Common myeloid progenitor, CD34-positive (primary cell): ENCODE results near the gene CNPPD1.

ENCODE experiments used
- CTCF ChIA-PET: fragments of 350-600 bp; sonication (Branson Sonifier 250); formaldehyde crosslinking; loops from one replicate; lab custom pipeline; 2021; ENCODE audit warnings: antibody characterized with exemption; lab: Charles Lee
- POLR2A ChIA-PET: fragments of 350-600 bp; sonication (Branson Sonifier 250); formaldehyde crosslinking; loops from one replicate; lab custom pipeline; 2021; ENCODE audit warnings: antibody characterized with exemption; lab: Charles Lee
- DNase-seq, 3 donors: peaks; one replicate each; pipeline versions ENCODE4 v3.0.0 to v3.0.0-alpha.2; 2013
- H3K27ac ChIP-seq, 2 experiments: 1 replicate in 1 of 2; 2 replicates in 1 of 2; pipeline ENCODE4 v1.7.0; 2013; ENCODE audit warnings: inconsistent platforms in 2 of 2, low read length in 2 of 2, mild to moderate bottlenecking in 2 of 2, low read depth in 1 of 2, moderate library complexity in 1 of 2; ENCODE audit not compliant: severe bottlenecking in 2 of 2, insufficient read depth in 1 of 2, poor library complexity in 1 of 2
- H3K27me3 ChIP-seq, 5 experiments: replicated peaks in 2 of 5; 1 replicate in 3 of 5; 2 replicates in 2 of 5; pipeline versions ENCODE4 v1.6.1 to v1.7.0; 2013; ENCODE audit warnings: low read length in 4 of 5, mild to moderate bottlenecking in 2 of 5, moderate library complexity in 2 of 5, inconsistent platforms in 1 of 5; ENCODE audit not compliant: insufficient read depth in 5 of 5, control insufficient read depth in 4 of 5
- H3K36me3 ChIP-seq, 4 experiments: 1 replicate in 2 of 4; 2 replicates in 2 of 4; pipeline versions ENCODE4 v1.6.1 to v1.7.0; 2013; ENCODE audit warnings: low read length in 3 of 4, control low read depth in 1 of 4, mild to moderate bottlenecking in 1 of 4; ENCODE audit not compliant: control insufficient read depth in 4 of 4, insufficient read depth in 4 of 4
- H3K4me1 ChIP-seq, 4 experiments: 1 replicate in 3 of 4; 2 replicates in 1 of 4; pipeline versions ENCODE4 v1.6.1 to v1.7.1; 2013; ENCODE audit warnings: low read length in 3 of 4, mild to moderate bottlenecking in 3 of 4, control low read depth in 1 of 4, inconsistent platforms in 1 of 4, moderate library complexity in 1 of 4; ENCODE audit not compliant: control insufficient read depth in 4 of 4, insufficient read depth in 4 of 4; ENCODE audit errors: control extremely low read depth in 1 of 4
- H3K4me3 ChIP-seq, 7 experiments: 1 replicate in 4 of 7; 2 replicates in 3 of 7; pipeline versions ENCODE4 v1.5.1 to v1.7.0; 2013; ENCODE audit warnings: mild to moderate bottlenecking in 7 of 7, low read length in 6 of 7, moderate library complexity in 6 of 7, inconsistent platforms in 2 of 7, low read depth in 2 of 7, control low read depth in 1 of 7; ENCODE audit not compliant: insufficient read depth in 4 of 7, control insufficient read depth in 1 of 7; ENCODE audit errors: extremely low read depth in 1 of 7
- H3K9me3 ChIP-seq, 5 experiments: 1 replicate in 4 of 5; 2 replicates in 1 of 5; pipeline versions ENCODE4 v1.6.1 to v1.7.1; 2013; ENCODE audit warnings: low read length in 4 of 5, mild to moderate bottlenecking in 2 of 5, inconsistent platforms in 1 of 5, low read depth in 1 of 5, moderate library complexity in 1 of 5; ENCODE audit not compliant: control insufficient read depth in 4 of 5, insufficient read depth in 2 of 5; ENCODE audit errors: control extremely low read depth in 1 of 5
- WGBS: methylation state at CpG from one replicate; pipeline ENCODE4 v1.1.5; 2013; ENCODE audit not compliant: insufficient coverage; 5-methylcytosine and 5-hydroxymethylcytosine counted together

Gene CNPPD1

DNA sequence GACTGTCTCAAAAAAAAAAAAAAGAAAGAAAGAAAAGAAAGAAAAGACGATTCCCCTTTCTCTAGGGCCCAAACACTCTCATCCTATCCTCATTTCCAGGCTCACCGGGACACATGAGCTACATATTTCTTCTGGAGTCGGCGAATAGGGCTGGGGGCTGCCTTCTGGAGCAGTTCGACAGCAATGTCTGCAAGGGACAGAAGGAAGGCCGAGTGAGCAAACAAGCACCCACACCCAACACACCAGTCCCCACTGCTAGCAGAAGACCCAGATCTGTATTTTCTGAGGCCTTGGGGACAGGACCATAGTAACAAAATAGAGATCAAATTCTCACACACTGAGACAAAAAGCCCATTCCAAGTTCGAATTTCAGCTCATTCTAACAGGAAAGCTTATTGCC lies 1.2 kb downstream of the CNPPD1 start:
- peaks cover 12 to 42% (median 37%) of the 10 kb centered on the region in 4 experiments for H3K4me1 ChIP-seq
- WGBS, result 100% methylated on average over 4 of the region's 7 CpGs
- H3K4me3 ChIP-seq, result peak overlapping the region in 4 of 7 experiments; percentile 74 to 95 (median 84)
- POLR2A ChIA-PET, result interaction anchor here (1.4 kb wide), 1 partner anchor 70 kb away, joined by 4 read pairs; the partner anchor contains the start of genes GLB1L and STK16
- H3K27ac ChIP-seq, result no peak overlapping the region
- CTCF ChIA-PET, result interaction anchor here (0.9 to 9.4 kb wide), 10 partner anchors 7 to 102 kb away, joined by 3 to 238 read pairs (median 8); partner anchors contain the start of genes ABCB6, NHEJ1 and ZFAND2B
- H3K36me3 ChIP-seq, result peaks cover 12 to 47% (median 31%) of the 10 kb centered on the region in 4 experiments
- H3K27me3 ChIP-seq, result no peaks in the 10 kb centered on the region
- H3K9me3 ChIP-seq, result no peaks in the 10 kb centered on the region
- no peak for DNase-seq

- 100% methylated on average over 4 of the region's 7 CpGs for WGBS
- Histone ChIP-seq H3K9me3 (no peaks in the 10 kb centered on the region), H3K4me1 (peaks cover 12 to 37% (median 34%) of the 10 kb centered on the region in 4 experiments), H3K27me3 (no peaks in the 10 kb centered on the region), H3K27ac (no peak overlapping the region), H3K36me3 (peaks cover 12 to 40% (median 24%) of the 10 kb centered on the region in 4 experiments), H3K4me3 (no peak overlapping the region)
- POLR2A ChIA-PET, result no interaction called here
- no peak for DNase-seq
- CTCF ChIA-PET, result interaction anchor here (0.9 to 9.4 kb wide), 7 partner anchors 8 to 64 kb away, joined by 3 to 238 read pairs (median 10); partner anchors contain the start of genes ABCB6, NHEJ1 and ZFAND2B
Measured at GRCh38 chr2:219174801-219175200, 1.9 kb downstream of the CNPPD1 start.

- peaks cover 9 to 37% (median 23%) of the 10 kb centered on the region in 4 experiments for H3K36me3 ChIP-seq
- no peaks in the 10 kb centered on the region for H3K27me3 ChIP-seq
- CTCF ChIA-PET, result interaction anchor here (0.5 to 9.4 kb wide), 9 partner anchors 9 to 987 kb away, joined by 3 to 238 read pairs (median 3); partner anchors contain the start of genes ABCB6, ANKZF1, ATG9A and NHEJ1
- H3K4me3 ChIP-seq, result no peak overlapping the region
- WGBS, result 100% methylated on average over 3 of the region's 3 CpGs
- POLR2A ChIA-PET, result no interaction called here
- H3K9me3 ChIP-seq, result no peaks in the 10 kb centered on the region
- DNase-seq, result no peak
- peaks cover 10 to 30% (median 28%) of the 10 kb centered on the region in 4 experiments for H3K4me1 ChIP-seq
- no peak overlapping the region for H3K27ac ChIP-seq
Measured at GRCh38 chr2:219174146-219174545, 2.6 kb downstream of the CNPPD1 start.

DNA sequence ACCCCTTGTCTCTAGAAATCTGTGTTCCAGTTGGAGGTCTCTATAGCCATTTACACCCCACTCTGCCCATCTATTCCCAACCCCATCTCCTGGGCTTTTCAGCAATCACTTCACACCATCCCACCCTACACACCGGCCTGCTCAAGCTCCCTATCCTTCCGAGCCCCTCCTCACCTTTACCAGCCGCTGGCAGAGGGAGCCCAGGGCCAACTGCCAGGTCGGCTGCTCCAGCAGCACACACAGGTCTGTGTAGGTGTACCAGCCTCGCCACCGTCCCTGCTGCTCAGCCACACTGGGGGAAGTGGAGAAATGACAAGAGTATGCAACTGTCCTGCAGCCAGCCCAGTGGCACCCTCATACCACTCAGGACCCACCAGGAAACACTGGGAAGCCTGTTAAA lies 3.5 kb downstream of the CNPPD1 start:
- Histone ChIP-seq H3K27ac (no peak overlapping the region), H3K4me3 (no peak overlapping the region), H3K36me3 (peaks cover 9 to 37% (median 23%) of the 10 kb centered on the region in 4 experiments), H3K4me1 (peaks cover 7 to 29% (median 26%) of the 10 kb centered on the region in 4 experiments), H3K27me3 (no peaks in the 10 kb centered on the region), H3K9me3 (no peaks in the 10 kb centered on the region)
- DNase-seq, result no peak
- ChIA-PET CTCF (interaction anchor here (1.0 to 9.4 kb wide), 7 partner anchors 8 to 79 kb away, joined by 3 to 238 read pairs (median 4); partner anchors contain the start of genes ABCB6, ANKZF1, ATG9A and NHEJ1), POLR2A (no interaction called here)
- WGBS, result 100% methylated on average over 3 of the region's 6 CpGs

DNA sequence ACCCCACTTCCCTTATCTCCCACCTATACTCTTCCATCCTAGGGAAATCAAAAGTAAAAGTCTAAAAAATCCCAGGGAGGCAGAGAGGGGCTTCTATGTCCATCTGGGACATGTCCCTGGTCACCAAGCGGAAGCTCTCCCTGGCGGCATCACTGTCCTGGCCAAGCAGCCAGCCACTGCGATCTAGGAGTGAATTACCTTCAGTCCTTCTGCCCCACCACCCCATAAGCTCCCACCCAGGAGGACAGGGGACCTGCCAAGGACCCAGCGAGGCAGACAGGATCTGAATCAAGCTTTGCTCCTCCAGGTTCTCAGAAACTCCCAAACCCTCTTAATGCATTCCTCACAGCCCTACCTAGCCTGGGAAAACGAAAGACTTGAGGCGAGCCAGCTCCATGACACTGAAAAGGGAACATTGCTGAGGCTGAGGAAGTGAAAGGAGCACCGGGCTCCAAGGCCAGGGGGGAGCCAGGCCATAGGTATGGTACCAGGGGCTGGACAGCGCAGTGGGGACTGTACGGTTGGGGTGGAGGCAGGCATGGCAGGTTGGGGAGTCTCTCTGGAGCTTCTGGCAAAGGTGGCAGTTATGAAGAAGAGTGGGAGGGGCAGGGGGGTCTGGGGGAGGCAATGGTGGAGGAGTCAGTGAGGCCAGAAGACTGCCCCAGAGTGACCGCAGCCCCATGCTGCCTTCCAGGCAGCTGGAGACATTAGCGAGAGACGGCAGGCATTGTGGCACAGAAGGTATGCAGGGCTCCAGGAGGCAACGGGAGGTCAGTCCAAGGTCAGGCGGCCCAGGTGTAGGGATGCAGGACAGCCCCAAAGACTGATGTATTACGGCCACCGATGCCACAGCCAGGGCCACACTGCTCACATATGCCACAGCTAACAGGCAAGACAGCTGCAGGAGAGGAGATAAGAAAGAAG lies 4.2 kb downstream of the CNPPD1 start:
- peaks cover 9 to 37% (median 23%) of the 10 kb centered on the region in 4 experiments for H3K36me3 ChIP-seq
- ChIA-PET CTCF (interaction anchor here (0.9 to 9.4 kb wide), 13 partner anchors 8 to 179 kb away, joined by 3 to 238 read pairs (median 4); partner anchors contain the start of genes ABCB6, DNAJB2, NHEJ1 and ZFAND2B), POLR2A (interaction anchor here (0.7 to 1.6 kb wide), 2 partner anchors 10 to 34 kb away, joined by 4 to 6 read pairs; partner anchors contain the start of gene ZFAND2B)
- H3K4me3 ChIP-seq, result no peak overlapping the region
- no peaks in the 10 kb centered on the region for H3K9me3 ChIP-seq
- no peaks in the 10 kb centered on the region for H3K27me3 ChIP-seq
- DNase-seq, result no peak
- peaks cover 6 to 29% (median 24%) of the 10 kb centered on the region in 4 experiments for H3K4me1 ChIP-seq
- 93% methylated on average over 12 of the region's 16 CpGs for WGBS
- H3K27ac ChIP-seq, result no peak overlapping the region

GRCh38 chr2:219171231-219171651 lies 5.5 kb downstream of the CNPPD1 start:
- H3K27me3 ChIP-seq, result no peaks in the 10 kb centered on the region
- H3K4me3 ChIP-seq, result no peak overlapping the region
- H3K27ac ChIP-seq, result no peak overlapping the region
- ChIA-PET CTCF (interaction anchor here (0.8 to 9.4 kb wide), 15 partner anchors 10 to 128 kb away, joined by 3 to 238 read pairs (median 4); partner anchors contain the start of genes ABCB6, ANKZF1, ATG9A and DNAJB2), POLR2A (interaction anchor here (0.6 to 1.6 kb wide), 2 partner anchors 35 to 39 kb away, joined by 3 to 6 read pairs; partner anchors contain the start of gene ZFAND2B)
- peak in 2 of 3 donors; percentile 43 to 58 for DNase-seq
- peaks cover 5 to 23% (median 15%) of the 10 kb centered on the region in 4 experiments for H3K4me1 ChIP-seq
- 78% methylated on average over 5 of the region's 6 CpGs for WGBS
- H3K36me3 ChIP-seq, result peaks cover 9 to 37% (median 23%) of the 10 kb centered on the region in 4 experiments
- no peaks in the 10 kb centered on the region for H3K9me3 ChIP-seq
